GM10248 (cell line): ENCODE results near the gene ARHGAP23.
"Not testable (repeated sequence)": the region's sequence is repeated elsewhere in the genome, so short reads cannot be mapped to it uniquely, and the experiment has no call there.

ENCODE experiments used
- CTCF ChIA-PET: fragments of 300-600 bp; sonication (Branson Sonifier 250); formaldehyde crosslinking; extraction: SDS; loops from one replicate; lab custom pipeline; 2021; ENCODE audit warnings: antibody characterized with exemption; lab: Yijun Ruan, JAX
- POLR2A ChIA-PET: fragments of 350-650 bp; sonication (Branson Sonifier 250); formaldehyde crosslinking; extraction: SDS; loops from one replicate; lab custom pipeline; 2020; ENCODE audit warnings: antibody characterized with exemption; lab: Yijun Ruan, JAX
- DNase-seq: peaks from one replicate; pipeline ENCODE4 v3.0.0; 2012; ENCODE audit errors: extremely low spot score
- TF ChIP-seq, protein P1 (sequence below): IDR thresholded peaks from 2 replicates; pipeline ENCODE4 v1.5.1; 2012; ENCODE audit warnings: mild to moderate bottlenecking, low read depth; ENCODE audit errors: extremely low read depth, missing control alignments, control extremely low read depth

The ARHGAP23 gene

DNA sequence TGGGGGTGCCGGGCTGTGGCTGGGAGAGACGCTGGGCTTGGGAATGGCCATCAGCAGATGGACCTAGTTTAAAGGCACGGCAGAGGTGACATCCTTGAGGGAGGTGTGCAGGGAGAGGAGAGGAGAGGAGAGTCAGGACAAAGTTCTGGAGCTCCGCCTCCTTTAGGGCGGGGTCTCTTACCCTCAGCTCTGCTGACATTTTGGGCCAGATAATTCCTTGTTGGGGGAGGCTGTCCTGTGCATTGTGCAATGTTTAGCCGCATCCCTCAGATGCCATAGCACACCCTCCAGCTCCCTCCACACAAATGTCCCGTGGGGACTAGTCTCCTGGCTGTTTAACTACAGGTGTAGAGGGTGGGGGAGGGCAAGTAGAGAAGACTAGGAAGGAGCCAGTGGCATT is 48.3 kb downstream of the ARHGAP23 start:
- CTCF ChIA-PET = interaction anchor here (1.4 kb wide), 1 partner anchor 53 kb away, joined by 3 read pairs; no protein-coding TSS in a partner anchor
- no peak for DNase-seq
- POLR2A ChIA-PET = no interaction called here
- TF ChIP-seq, protein P1, sequence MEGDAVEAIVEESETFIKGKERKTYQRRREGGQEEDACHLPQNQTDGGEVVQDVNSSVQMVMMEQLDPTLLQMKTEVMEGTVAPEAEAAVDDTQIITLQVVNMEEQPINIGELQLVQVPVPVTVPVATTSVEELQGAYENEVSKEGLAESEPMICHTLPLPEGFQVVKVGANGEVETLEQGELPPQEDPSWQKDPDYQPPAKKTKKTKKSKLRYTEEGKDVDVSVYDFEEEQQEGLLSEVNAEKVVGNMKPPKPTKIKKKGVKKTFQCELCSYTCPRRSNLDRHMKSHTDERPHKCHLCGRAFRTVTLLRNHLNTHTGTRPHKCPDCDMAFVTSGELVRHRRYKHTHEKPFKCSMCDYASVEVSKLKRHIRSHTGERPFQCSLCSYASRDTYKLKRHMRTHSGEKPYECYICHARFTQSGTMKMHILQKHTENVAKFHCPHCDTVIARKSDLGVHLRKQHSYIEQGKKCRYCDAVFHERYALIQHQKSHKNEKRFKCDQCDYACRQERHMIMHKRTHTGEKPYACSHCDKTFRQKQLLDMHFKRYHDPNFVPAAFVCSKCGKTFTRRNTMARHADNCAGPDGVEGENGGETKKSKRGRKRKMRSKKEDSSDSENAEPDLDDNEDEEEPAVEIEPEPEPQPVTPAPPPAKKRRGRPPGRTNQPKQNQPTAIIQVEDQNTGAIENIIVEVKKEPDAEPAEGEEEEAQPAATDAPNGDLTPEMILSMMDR = no peak

DNA sequence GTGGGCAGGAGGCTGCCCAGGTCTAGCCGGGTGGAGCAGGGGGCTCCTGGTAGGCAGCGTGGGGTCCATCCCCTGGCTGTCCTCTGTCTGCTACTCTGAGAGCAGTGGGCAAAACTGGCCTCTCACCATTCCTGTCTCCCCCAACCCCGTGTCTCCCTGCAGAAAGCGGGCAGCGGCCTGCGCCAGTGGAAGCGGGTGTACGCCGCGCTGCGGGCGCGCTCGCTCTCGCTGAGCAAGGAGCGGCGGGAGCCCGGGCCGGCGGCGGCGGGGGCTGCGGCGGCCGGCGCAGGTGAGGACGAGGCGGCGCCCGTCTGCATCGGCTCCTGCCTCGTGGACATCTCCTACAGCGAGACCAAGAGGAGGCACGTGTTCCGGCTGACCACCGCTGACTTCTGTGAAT is 49.2 kb downstream of the ARHGAP23 start:
- DNase-seq, POLR2A ChIA-PET: not testable (repeated sequence)
- CTCF ChIA-PET = interaction anchor here (1.4 kb wide), 1 partner anchor 53 kb away, joined by 3 read pairs; no protein-coding TSS in a partner anchor

DNA sequence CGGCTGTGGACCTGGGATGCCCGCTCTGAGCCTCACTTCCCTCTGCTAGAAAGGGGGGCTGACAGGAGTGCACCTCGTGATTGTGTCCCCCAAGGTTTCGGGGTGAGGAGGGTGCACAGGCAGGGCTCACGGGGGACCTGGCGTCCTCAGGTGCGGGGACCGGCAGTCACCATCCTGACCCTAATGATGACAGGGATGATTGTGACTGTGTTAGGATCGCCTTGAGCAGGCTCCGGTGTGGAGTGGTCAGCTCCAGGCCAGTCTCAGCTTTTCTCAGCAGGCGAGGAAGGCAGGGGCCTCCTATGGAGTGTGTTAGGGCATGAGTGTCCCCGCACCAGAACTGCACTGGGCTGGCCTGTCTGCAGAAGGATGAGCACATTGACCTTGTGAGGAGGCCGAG is 49.7 kb downstream of the ARHGAP23 start:
- CTCF ChIA-PET, POLR2A ChIA-PET, DNase-seq: not testable (repeated sequence)

DNA sequence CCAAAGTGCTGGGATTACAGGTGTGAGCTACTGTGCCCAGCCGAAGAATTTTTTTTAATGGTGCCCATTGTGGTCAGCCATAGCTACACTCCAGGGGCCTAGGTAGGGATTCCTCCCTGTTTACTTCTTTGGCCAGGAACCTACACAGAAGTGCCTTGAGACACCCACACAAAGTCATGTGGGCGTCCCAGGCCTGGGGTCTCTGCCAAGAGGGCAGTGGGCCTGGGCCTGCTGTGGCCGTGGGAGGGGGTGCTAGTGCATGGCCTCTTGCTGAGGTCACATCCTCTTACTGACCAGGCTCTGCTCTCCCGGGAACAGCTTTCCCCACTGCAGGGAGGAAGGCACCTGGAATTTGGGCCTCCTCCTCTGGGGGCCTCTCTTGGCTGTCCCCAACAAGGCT is 50.4 kb downstream of the ARHGAP23 start:
- POLR2A ChIA-PET, DNase-seq: not testable (repeated sequence)
- CTCF ChIA-PET = interaction anchor here (1.1 kb wide), 1 partner anchor 55 kb away, joined by 3 read pairs; no protein-coding TSS in a partner anchor

DNA sequence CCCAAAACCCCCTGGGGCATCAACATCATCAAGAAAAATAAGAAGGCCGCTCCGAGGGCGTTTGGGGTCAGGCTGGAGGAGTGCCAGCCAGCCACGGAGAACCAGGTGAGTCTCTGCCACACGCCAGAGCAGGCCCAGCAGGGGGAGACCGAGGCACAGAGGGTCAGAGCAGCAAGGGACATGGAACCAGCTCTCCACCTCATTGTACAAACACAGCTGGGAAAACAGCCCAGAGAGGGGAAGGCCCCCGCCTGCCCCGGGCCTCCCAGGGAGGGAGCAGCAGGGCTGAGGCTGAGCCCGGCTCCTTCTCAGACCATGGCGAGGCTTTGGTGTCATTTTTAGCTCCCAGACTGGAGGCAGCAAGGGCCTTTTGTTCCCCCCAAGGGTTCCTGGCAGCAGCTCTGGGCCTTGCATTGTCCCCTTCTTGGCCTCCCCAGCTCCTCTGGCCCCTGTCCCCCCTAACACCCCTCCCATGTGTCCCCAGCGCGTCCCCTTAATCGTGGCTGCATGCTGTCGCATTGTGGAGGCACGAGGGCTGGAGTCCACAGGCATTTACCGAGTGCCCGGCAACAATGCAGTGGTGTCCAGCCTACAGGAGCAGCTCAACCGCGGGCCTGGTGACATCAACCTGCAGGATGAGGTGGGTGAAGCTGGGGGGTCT is 53.9 kb downstream of the ARHGAP23 start:
- CTCF ChIA-PET = interaction anchor here (1.1 kb wide), 1 partner anchor 24 kb away, joined by 3 read pairs; no protein-coding TSS in a partner anchor
- DNase-seq, POLR2A ChIA-PET: not testable (repeated sequence)

DNA sequence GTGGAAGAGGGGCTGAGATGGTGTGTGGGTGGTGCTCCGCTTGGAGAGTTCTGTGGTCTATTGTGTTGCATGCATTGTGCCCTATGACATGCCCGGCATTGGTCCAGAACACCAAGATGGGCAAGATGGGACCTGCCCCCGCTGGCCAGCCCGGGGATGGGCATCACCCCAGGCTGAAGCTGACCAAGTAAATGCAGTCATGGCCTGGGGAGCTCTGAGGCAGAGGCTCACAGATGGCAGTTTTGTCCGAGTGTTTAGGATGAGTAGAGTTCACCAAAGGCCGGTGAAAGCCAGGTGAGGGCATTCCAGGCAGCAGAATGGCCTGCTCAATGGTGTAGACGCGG is 54.4 kb downstream of the ARHGAP23 start:
- POLR2A ChIA-PET, DNase-seq, CTCF ChIA-PET: not testable (repeated sequence)

DNA sequence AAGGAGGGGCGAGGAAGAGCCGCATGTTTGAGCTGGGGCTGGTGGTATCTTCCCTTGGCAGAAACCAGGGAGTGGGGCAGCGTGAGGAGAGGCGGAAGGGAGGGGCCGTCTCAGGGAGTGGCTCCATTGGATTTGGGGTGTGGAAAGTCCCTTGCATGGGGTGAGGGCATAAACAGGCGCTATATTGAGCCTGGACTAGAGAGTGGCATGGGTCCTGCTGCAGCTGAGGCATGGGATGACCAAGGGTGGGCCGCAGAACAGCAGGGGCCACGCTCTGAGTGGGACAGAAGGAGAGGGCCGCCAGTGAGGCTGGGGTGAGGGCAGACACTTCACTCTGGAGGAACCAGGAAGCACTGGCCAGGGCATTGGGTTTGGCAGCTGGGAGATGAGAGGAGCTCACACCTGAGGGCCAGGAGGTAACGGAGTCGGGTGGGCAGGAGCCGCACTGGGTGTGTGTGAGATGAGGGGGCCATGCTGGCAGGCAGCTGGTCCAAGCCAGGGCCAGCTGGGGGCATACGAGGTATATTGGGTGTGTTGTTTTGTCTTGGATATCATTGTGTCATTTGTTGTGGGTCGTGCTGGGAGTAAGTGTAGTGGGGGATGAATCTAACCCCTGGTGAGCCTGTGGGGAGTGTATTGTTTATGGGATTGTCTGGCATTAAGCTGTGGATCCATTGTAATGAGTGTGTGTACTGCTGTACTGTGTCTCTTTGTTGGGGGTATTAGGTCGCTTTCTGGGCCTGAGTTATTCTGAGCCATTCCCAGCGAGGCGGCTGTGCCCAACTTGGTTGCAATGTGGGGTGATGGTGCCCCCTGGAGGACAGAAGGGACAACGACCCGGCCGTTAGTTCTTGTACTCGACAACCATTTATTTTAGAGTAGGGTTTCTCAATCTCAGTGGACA is 56.2 kb downstream of the ARHGAP23 start:
- CTCF ChIA-PET = interaction anchor here (0.9 to 2.3 kb wide), 6 partner anchors 25 to 184 kb away, joined by 3 to 9 read pairs (median 5); no protein-coding TSS in a partner anchor
- POLR2A ChIA-PET = not testable (repeated sequence)
- DNase-seq = peak; percentile 42
- TF ChIP-seq, protein P1 = peak; percentile 58

DNA sequence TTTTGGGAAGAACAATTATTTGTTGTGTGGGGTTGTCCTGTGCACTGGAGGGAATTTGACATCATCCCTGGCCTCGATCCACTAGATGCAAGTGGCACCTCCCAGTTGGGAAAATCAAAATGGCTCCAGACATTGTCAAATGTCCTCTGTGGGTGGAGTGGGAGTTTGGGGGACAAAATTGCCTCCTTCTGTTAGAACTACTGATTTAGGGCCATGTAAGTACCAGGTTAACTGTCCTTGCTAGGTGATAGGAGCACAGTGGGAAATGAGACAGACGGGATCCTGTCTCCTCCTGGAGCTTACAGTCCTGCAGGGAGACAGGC is 56.8 kb downstream of the ARHGAP23 start:
- DNase-seq = no peak
- ChIA-PET POLR2A (no interaction called here), CTCF (interaction anchor here (0.7 to 2.3 kb wide), 11 partner anchors 10 to 183 kb away, joined by 3 to 13 read pairs (median 5); no protein-coding TSS in a partner anchor)
- TF ChIP-seq, protein P1 = no peak

DNA sequence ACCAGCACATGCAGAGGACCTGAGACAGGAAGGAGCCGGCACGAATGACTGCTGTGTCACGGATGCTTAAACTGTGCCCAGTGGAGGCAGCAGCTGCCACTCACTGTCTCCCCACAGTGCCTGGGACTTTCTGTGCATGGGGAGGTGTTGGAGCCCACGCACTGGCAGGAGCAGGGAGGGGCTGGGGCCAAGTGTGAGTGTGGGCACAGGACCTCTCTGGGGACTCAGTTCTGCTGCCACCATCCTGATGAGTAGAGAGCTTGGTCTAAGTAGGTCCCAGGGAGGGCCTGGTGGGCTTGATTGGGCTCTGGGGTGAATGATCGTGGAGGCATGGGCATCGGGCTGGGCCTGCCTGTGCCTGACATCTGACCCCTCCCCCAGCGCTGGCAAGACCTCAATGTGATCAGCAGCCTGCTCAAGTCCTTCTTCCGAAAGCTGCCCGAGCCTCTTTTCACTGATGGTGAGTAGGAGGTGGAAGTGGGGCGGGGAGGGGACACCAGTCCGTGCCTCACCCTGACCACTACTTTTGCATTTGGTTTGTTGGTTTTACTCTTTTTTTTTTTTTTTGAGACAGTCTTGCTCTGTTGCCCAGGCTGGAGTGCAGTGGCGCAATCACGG is 57.5 kb downstream of the ARHGAP23 start:
- POLR2A ChIA-PET = interaction anchor here (0.6 to 0.7 kb wide), 2 partner anchors 30 to 56 kb away, joined by 3 read pairs; no protein-coding TSS in a partner anchor
- peak; percentile 67 for DNase-seq
- CTCF ChIA-PET = interaction anchor here (0.7 to 2.3 kb wide), 11 partner anchors 9 to 182 kb away, joined by 3 to 13 read pairs (median 4); no protein-coding TSS in a partner anchor

DNA sequence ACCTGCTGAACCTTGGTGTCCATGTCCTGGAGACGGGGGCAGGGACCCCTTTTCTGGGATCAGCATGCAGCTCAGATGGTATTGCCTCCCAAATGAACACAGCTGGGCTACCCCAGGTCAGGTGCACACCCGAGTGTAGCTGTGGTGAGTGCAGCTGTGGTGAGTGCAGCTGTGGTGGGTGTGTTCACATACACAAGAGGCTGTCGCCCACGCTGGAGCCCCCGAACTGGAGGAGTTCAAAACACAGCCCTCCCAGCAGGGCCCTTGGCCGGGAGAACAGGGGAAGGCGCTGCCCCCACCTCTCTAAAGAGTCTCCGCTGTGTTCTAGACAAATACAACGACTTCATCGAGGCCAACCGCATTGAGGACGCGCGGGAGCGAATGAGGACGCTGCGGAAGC is 61.5 kb downstream of the ARHGAP23 start:
- CTCF ChIA-PET = interaction anchor here (0.9 to 3.9 kb wide), 4 partner anchors 20 to 179 kb away, joined by 3 to 18 read pairs (median 4); no protein-coding TSS in a partner anchor
- DNase-seq, POLR2A ChIA-PET: not testable (repeated sequence)

DNA sequence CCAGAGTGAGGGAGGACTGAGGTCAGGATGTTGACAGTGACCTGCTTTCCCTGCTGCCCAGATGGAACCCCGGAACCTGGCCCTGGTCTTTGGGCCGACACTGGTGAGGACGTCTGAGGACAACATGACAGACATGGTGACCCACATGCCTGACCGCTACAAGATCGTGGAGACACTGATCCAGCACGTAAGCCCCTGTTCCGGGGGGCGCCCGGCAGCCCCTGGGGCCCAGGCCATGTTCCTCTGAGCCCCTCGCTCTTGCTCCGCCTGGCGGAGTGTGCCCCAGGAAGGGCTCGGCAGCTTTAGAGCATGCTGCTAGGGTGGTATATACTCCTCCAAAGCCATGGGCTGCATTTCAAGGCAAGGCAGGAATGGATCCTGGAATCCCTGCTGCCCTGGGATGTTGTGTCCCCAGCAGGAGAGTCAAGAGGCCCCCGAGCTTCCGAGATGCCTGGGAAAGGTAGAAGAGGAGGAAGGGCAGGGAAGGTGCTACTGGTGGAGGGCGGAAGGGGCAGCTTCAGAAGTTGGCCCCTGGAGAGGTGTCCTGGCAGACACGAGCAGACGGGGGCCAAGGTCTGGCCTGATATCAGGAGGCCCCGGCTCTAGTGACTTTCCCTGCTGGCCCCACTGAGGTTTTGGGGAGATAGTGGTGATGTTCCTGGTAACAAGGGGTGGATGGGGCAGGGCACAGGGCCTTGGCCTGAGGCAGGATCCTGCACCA is 63.2 kb downstream of the ARHGAP23 start:
- CTCF ChIA-PET = interaction anchor here (0.9 to 3.9 kb wide), 4 partner anchors 17 to 178 kb away, joined by 3 to 18 read pairs (median 9); no protein-coding TSS in a partner anchor
- DNase-seq, POLR2A ChIA-PET: not testable (repeated sequence)
